ENCODE measurements around the gene PHF21A. TPM values are rescaled to one million over a fixed set of nuclear protein-coding genes. Genes with fewer than 3 reads are reported as not detected.

Gene PHF21A
- total RNA-seq, 4 donors from 2014 or later: 9.8 to 20.2 (median 15.4) TPM

GRCh38 chr11:45925550-45925949, 195.7 kb downstream of the PHF21A start:
- Histone ChIP-seq H3K27ac (no peak overlapping the region), H3K4me1 (peaks cover 9% of the 10 kb centered on the region in 2 donors), H3K36me3 (no peaks in the 10 kb centered on the region), H3K9me3 (no peaks in the 10 kb centered on the region), H3K27me3 (peaks cover 27 to 42% (median 33%) of the 10 kb centered on the region in 3 donors), H3K4me3 (no peak overlapping the region)
- TF ChIP-seq, protein P1, sequence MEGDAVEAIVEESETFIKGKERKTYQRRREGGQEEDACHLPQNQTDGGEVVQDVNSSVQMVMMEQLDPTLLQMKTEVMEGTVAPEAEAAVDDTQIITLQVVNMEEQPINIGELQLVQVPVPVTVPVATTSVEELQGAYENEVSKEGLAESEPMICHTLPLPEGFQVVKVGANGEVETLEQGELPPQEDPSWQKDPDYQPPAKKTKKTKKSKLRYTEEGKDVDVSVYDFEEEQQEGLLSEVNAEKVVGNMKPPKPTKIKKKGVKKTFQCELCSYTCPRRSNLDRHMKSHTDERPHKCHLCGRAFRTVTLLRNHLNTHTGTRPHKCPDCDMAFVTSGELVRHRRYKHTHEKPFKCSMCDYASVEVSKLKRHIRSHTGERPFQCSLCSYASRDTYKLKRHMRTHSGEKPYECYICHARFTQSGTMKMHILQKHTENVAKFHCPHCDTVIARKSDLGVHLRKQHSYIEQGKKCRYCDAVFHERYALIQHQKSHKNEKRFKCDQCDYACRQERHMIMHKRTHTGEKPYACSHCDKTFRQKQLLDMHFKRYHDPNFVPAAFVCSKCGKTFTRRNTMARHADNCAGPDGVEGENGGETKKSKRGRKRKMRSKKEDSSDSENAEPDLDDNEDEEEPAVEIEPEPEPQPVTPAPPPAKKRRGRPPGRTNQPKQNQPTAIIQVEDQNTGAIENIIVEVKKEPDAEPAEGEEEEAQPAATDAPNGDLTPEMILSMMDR (IDR thresholded peaks at IDR 0.05 in 4 of 5, conservative IDR thresholded peaks at IDR 0.05 in 1 of 5): no peak
- no peak for TF ChIP-seq POLR2A (IDR thresholded peaks at IDR 0.05)
- in situ Hi-C loops (cut with MboI; ENCODE audit: low sequenced_read_pairs in 4 of 4): no loop called here
- DNase-seq (no peak), ATAC-seq (no peak)
- intact Hi-C loops (cut with DNase I; ENCODE audit: low total_unique reads): no loop called here

- no peaks in the 10 kb centered on the region for H3K9me3 ChIP-seq
- H3K4me1 ChIP-seq: peaks cover 5 to 6% of the 10 kb centered on the region in 2 donors
- no peak overlapping the region for H3K4me3 ChIP-seq
- in situ Hi-C loops (cut with MboI; ENCODE audit: low sequenced_read_pairs in 4 of 4) (no loop called here), intact Hi-C loops (cut with DNase I; ENCODE audit: low total_unique reads) (no loop called here)
- ATAC-seq (no peak), DNase-seq (no peak)
- no peaks in the 10 kb centered on the region for H3K36me3 ChIP-seq
- no peak overlapping the region for H3K27ac ChIP-seq
- TF ChIP-seq, protein P1 (IDR thresholded peaks at IDR 0.05 in 4 of 5, conservative IDR thresholded peaks at IDR 0.05 in 1 of 5): no peak
- no peak for TF ChIP-seq POLR2A (IDR thresholded peaks at IDR 0.05)
- H3K27me3 ChIP-seq: peaks cover 27 to 42% (median 33%) of the 10 kb centered on the region in 3 donors
These were observed 196.3 kb downstream of the PHF21A start for GRCh38 chr11:45924927-45925326.

GRCh38 chr11:45924036-45924915, 197.0 kb downstream of the PHF21A start:
- no peak for TF ChIP-seq POLR2A (IDR thresholded peaks at IDR 0.05)
- TF ChIP-seq, protein P1 (IDR thresholded peaks at IDR 0.05 in 4 of 5, conservative IDR thresholded peaks at IDR 0.05 in 1 of 5): no peak
- H3K4me3 ChIP-seq: no peak overlapping the region
- in situ Hi-C loops (cut with MboI; ENCODE audit: low sequenced_read_pairs in 4 of 4) (no loop called here), intact Hi-C loops (cut with DNase I; ENCODE audit: low total_unique reads) (no loop called here)
- no peaks in the 10 kb centered on the region for H3K36me3 ChIP-seq
- H3K9me3 ChIP-seq: no peaks in the 10 kb centered on the region
- H3K27me3 ChIP-seq: peaks cover 27 to 42% (median 33%) of the 10 kb centered on the region in 3 donors
- DNase-seq (peak in 1 of 2 donors; percentile 8), ATAC-seq (no peak)
- peaks cover 6 to 7% of the 10 kb centered on the region in 2 donors for H3K4me1 ChIP-seq
- no peak overlapping the region for H3K27ac ChIP-seq

DNA sequence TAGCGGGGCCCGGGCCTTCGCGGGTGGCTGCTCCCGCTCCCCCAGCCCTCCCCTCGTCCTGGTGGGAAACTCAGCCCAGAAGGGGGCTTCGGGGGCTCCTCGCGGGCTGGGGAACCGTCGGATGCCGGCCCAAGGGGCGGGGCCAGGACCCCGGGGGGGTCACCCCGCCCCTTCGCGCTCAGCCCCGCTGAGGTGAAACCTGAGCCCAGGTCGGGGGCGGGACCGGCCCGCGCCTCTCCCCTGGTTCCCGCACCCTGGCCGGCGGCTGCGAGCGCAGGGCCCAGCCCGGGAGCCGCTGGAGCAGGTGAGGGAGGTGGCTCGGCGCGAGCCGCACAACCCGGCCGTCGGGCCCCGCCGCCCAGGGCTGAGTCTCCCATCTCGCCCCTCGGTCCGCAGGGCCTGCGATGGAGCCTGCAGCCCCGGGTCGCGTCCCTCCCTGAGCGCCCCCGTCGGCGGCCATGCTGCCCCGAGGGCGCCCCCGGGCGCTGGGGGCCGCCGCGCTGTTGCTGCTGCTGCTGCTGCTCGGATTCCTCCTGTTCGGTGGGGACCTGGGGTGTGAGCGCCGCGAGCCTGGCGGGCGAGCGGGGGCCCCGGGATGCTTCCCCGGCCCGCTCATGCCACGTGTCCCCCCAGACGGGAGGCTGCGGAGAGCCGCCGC, 198.7 kb downstream of the PHF21A start, which contains the start of gene LARGE2:
Gene LARGE2, plus strand, starts transcription at position 232 of the 658 bp plus-strand sequence. Its CDS starts 227 bp downstream, at position 459.
- intact Hi-C loops (cut with DNase I; ENCODE audit: low total_unique reads) (no loop called here), in situ Hi-C loops (cut with MboI; ENCODE audit: low sequenced_read_pairs in 4 of 4) (no loop called here)
- DNase-seq (peak in 1 of 2 donors; percentile 5), ATAC-seq (no peak)
- peaks cover 6 to 7% of the 10 kb centered on the region in 2 donors for H3K4me1 ChIP-seq
- H3K27me3 ChIP-seq: peaks cover 27 to 42% (median 33%) of the 10 kb centered on the region in 3 donors
- H3K27ac ChIP-seq: no peak within 1 kb of the TSS
- peak within 1 kb of the TSS in 3 of 4 donors; percentile 25 to 44 (median 30) for H3K4me3 ChIP-seq
- TF ChIP-seq, protein P1 (IDR thresholded peaks at IDR 0.05 in 4 of 5, conservative IDR thresholded peaks at IDR 0.05 in 1 of 5): no peak
- no peak for TF ChIP-seq POLR2A (IDR thresholded peaks at IDR 0.05)
- no peaks in the 10 kb centered on the region for H3K36me3 ChIP-seq
- H3K9me3 ChIP-seq: no peaks in the 10 kb centered on the region

All from gastrocnemius medialis (tissue), 4 donors.